GM18858 (cell line): ENCODE results near the gene RET.
"Not testable (repeated sequence)": the region's sequence is repeated elsewhere in the genome, so short reads cannot be mapped to it uniquely, and the experiment has no call there.

Experiments
- ATAC-seq: cut with Tn5 transposase; IDR thresholded peaks from one replicate; pipeline ENCODE4 v1.9.1; 2021; ENCODE audit not compliant: unreplicated experiment

RET gene

GRCh38 chr10:43132867-43133787, 56.3 kb downstream of the RET start:
- no peak for ATAC-seq

- ATAC-seq, result no peak
Measured at GRCh38 chr10:43134126-43134905, 57.4 kb downstream of the RET start.

GRCh38 chr10:43135064-43135463, 58.2 kb downstream of the RET start:
- ATAC-seq, result no peak

GRCh38 chr10:43135656-43136055, 58.8 kb downstream of the RET start:
- ATAC-seq, result no peak

- no peak for ATAC-seq
Measured at GRCh38 chr10:43136432-43136831, 59.6 kb downstream of the RET start.

- no peak for ATAC-seq
Measured at GRCh38 chr10:43136995-43137716, 60.3 kb downstream of the RET start.

- ATAC-seq, result no peak
Measured at GRCh38 chr10:43137717-43138020, 60.8 kb downstream of the RET start.

GRCh38 chr10:43138021-43138756, 61.3 kb downstream of the RET start, which contains the start of gene CSGALNACT2:
CSGALNACT2 (plus strand) TSS chr10:43138445; CDS start chr10:43155150, 16,705 bp downstream.
- ATAC-seq, result peak; percentile 53

GRCh38 chr10:43138757-43139241, 61.9 kb downstream of the RET start:
- peak; percentile 12 for ATAC-seq

- ATAC-seq, result no peak
Measured at GRCh38 chr10:43141421-43141820, 64.6 kb downstream of the RET start.

GRCh38 chr10:43145311-43145710, 68.4 kb downstream of the RET start:
- ATAC-seq, result no peak

GRCh38 chr10:43145936-43146335, 69.1 kb downstream of the RET start:
- not testable (repeated sequence) for ATAC-seq

- ATAC-seq, result no peak
Measured at GRCh38 chr10:43151371-43151770, 74.5 kb downstream of the RET start.

- no peak for ATAC-seq
Measured at GRCh38 chr10:43153901-43154300, 77.0 kb downstream of the RET start.

GRCh38 chr10:43155221-43155620, 78.4 kb downstream of the RET start:
- no peak for ATAC-seq

- ATAC-seq, result no peak
Measured at GRCh38 chr10:43155741-43156140, 78.9 kb downstream of the RET start.

- ATAC-seq, result no peak
Measured at GRCh38 chr10:43156590-43157341, 79.9 kb downstream of the RET start.

- no peak for ATAC-seq
Measured at GRCh38 chr10:43158636-43159035, 81.8 kb downstream of the RET start.

GRCh38 chr10:43160046-43160920, 83.4 kb downstream of the RET start:
- ATAC-seq, result peak; percentile 50
